Panc1 (cell line): Measurements from ENCODE around the gene PEF1. TPM values are rescaled to one million over a fixed set of nuclear protein-coding genes. Genes with fewer than 3 reads are reported as not detected.

Experiments used
- ATAC-seq: fragments of 200-7000 bp; cut with Tn5 transposase; 2 replicates; pipeline ENCODE4 v1.9.1; 2020; ENCODE audit warnings: mild to moderate bottlenecking, moderate library complexity
- BruUV-seq: library from RNA; stranded (reverse); fragments of 400-500 nt; replicated peaks from 2 replicates; lab custom pipeline; 2021; lab: Mats Ljungman, UMichigan
- CTCF ChIA-PET: fragments of 300-600 bp; sonication (Branson Sonifier 250); formaldehyde crosslinking; loops from one replicate; lab custom pipeline; 2022; ENCODE audit warnings: antibody characterized with exemption; lab: Charles Lee
- POLR2A ChIA-PET: fragments of 300-600 bp; sonication (Branson Sonifier 250); formaldehyde crosslinking; loops from one replicate; lab custom pipeline; 2022; ENCODE audit warnings: antibody characterized with exemption; lab: Charles Lee
- DNase-seq: peaks from one replicate; pipeline ENCODE4 v3.0.0-alpha.2; 2010; ENCODE audit warnings: low read depth, low spot score
- H3K27ac ChIP-seq: 2 replicates; pipeline ENCODE4 v1.5.1; 2011; ENCODE audit warnings: mild to moderate bottlenecking, low read length, inconsistent platforms
- H3K27me3 ChIP-seq: fragments of 200-500 bp; sonication (Bioruptor generic); 2 replicates; pipeline ENCODE4 v1.6.0; 2014; ENCODE audit warnings: low read length, inconsistent platforms; ENCODE audit not compliant: control insufficient read depth, insufficient read depth
- H3K36me3 ChIP-seq: fragments of 200-500 bp; sonication (Bioruptor generic); 2 replicates; pipeline ENCODE4 v1.5.1; 2014; ENCODE audit warnings: inconsistent platforms, mild to moderate bottlenecking, low read length, moderate library complexity; ENCODE audit not compliant: control insufficient read depth, insufficient read depth
- H3K4me1 ChIP-seq: 2 replicates; pipeline ENCODE4 v1.5.1; 2011; ENCODE audit warnings: inconsistent platforms, mild to moderate bottlenecking, low read length, moderate library complexity; ENCODE audit not compliant: control insufficient read depth, insufficient read depth
- H3K4me3 ChIP-seq, 2 experiments: 2 replicates each; pipeline ENCODE4 v1.5.1; 2011 to 2012; ENCODE audit warnings: low read depth in 2 of 2, low read length in 2 of 2, mild to moderate bottlenecking in 2 of 2, inconsistent platforms in 1 of 2, moderate library complexity in 1 of 2
- H3K9me3 ChIP-seq: fragments of 200-500 bp; sonication (Bioruptor generic); 2 replicates; pipeline ENCODE4 v1.5.1; 2014; ENCODE audit warnings: low read depth, mild to moderate bottlenecking, inconsistent platforms, low read length, moderate library complexity; ENCODE audit not compliant: control insufficient read depth, insufficient read depth
- CTCF ChIP-seq: fragments of 450-650 bp; IDR thresholded peaks from 2 replicates; pipeline ENCODE4 v1.5.1; 2017; ENCODE audit warnings: mild to moderate bottlenecking
- POLR2AphosphoS5 ChIP-seq: IDR thresholded peaks from 2 replicates; pipeline ENCODE4 v1.6.1; 2012; ENCODE audit warnings: mild to moderate bottlenecking, low read depth, low read length, moderate library complexity
- REST ChIP-seq, 2 experiments: IDR thresholded peaks; 2 replicates each; pipeline ENCODE4 v1.6.1; 2011 to 2012; ENCODE audit warnings: low read depth in 2 of 2, control low read depth in 1 of 2, low read length in 1 of 2, mild to moderate bottlenecking in 1 of 2, moderate library complexity in 1 of 2; ENCODE audit not compliant: insufficient read depth in 1 of 2
- SIN3A ChIP-seq: IDR thresholded peaks from 2 replicates; pipeline ENCODE4 v1.6.1; 2012; ENCODE audit warnings: low read depth, mild to moderate bottlenecking, low read length, moderate library complexity, borderline replicate concordance; ENCODE audit not compliant: insufficient read depth
- TCF7L2 ChIP-seq: IDR thresholded peaks from 2 replicates; pipeline ENCODE4 v1.6.1; 2011; ENCODE audit warnings: mild to moderate bottlenecking, low read depth, low read length, inconsistent platforms
- in situ Hi-C: cut with HindIII; loops from 2 replicates; pipeline ENCODE4 v1.10.0; 2016; ENCODE audit warnings: low sequenced_read_pairs, low pct_unique_long_range_greater_than_20kb
- intact Hi-C: fragments of 100-400 bp; cut with micrococcal nuclease; formaldehyde crosslinking; loops from one replicate; pipeline ENCODE4 v1.10.0; 2022; ENCODE audit not compliant: unreplicated experiment
- total RNA-seq: library from RNA; stranded (reverse); gene quantifications from one replicate; pipeline ENCODE4 v1.2.1, GENCODE V29; 2021; ENCODE audit not compliant: unreplicated experiment

PEF1 gene
- total RNA-seq, 1 experiment from 2014 or later: 58.4 TPM

- ATAC-seq (no peak), DNase-seq (no peak)
- BruUV-seq: no TSS peak
- H3K4me1 ChIP-seq: peaks cover 5% of the 10 kb centered on the region
- no peak overlapping the region for H3K4me3 ChIP-seq
- no peaks in the 10 kb centered on the region for H3K27me3 ChIP-seq
- in situ Hi-C loops: no loop called here
- ChIA-PET CTCF (no interaction called here), POLR2A (no interaction called here)
- no peaks in the 10 kb centered on the region for H3K36me3 ChIP-seq
- intact Hi-C loops: no loop called here
- TF ChIP-seq SIN3A (no peak), TCF7L2 (no peak), CTCF (no peak), REST (IDR thresholded peaks at IDR 0.05; ENCODE audit: insufficient read depth in 1 of 2, low read depth in 2 of 2, low read length in 1 of 2) (no peak), POLR2AphosphoS5 (no peak)
- H3K27ac ChIP-seq: no peak overlapping the region
- H3K9me3 ChIP-seq: no peaks in the 10 kb centered on the region
Measured at GRCh38 chr1:31652891-31653499, 8.3 kb upstream of the PEF1 start.

- DNase-seq (no peak), ATAC-seq (0 out of 2 replicates have a peak, but pooled peaks have one; percentile 20)
- intact Hi-C loops (no loop called here), in situ Hi-C loops (no loop called here)
- no peak for TF ChIP-seq CTCF
- ChIA-PET POLR2A (no interaction called here), CTCF (no interaction called here)
- Histone ChIP-seq H3K27ac (no peak overlapping the region), H3K36me3 (no peaks in the 10 kb centered on the region), H3K27me3 (no peaks in the 10 kb centered on the region), H3K4me1 (peaks cover 5% of the 10 kb centered on the region), H3K9me3 (no peaks in the 10 kb centered on the region), H3K4me3 (no peak overlapping the region)
- no TSS peak for BruUV-seq
Measured at GRCh38 chr1:31651766-31652165, 7.1 kb upstream of the PEF1 start.
